PC-3 (cell line): Measurements from ENCODE around the gene KIAA1191. TPM values are rescaled to one million over a fixed set of nuclear protein-coding genes. Genes with fewer than 3 reads are reported as not detected.

ENCODE experiments used
- ATAC-seq: fragments of 200-7000 bp; cut with Tn5 transposase; 2 replicates; pipeline ENCODE4 v1.9.1; 2020; ENCODE audit warnings: mild to moderate bottlenecking, moderate library complexity
- BruUV-seq: library from RNA; stranded (reverse); fragments of 400-500 nt; replicated peaks from 2 replicates; lab custom pipeline; 2021; lab: Mats Ljungman, UMichigan
- CTCF ChIA-PET: fragments of 300-600 bp; sonication (Branson Sonifier 250); formaldehyde crosslinking; loops from one replicate; lab custom pipeline; 2022; ENCODE audit warnings: antibody characterized with exemption; lab: Charles Lee
- POLR2A ChIA-PET: fragments of 300-600 bp; sonication (Branson Sonifier 250); formaldehyde crosslinking; loops from one replicate; lab custom pipeline; 2022; ENCODE audit warnings: antibody characterized with exemption; ENCODE audit not compliant: unreplicated experiment; lab: Charles Lee
- DNase-seq: peaks from one replicate; pipeline ENCODE4 v3.0.0-alpha.2; 2015
- H2AFZ ChIP-seq: fragments of 300-600 bp; sonication (generic); 2 replicates; pipeline ENCODE4 v1.6.0; 2016; ENCODE audit warnings: antibody characterized with exemption, low read length
- H3F3A ChIP-seq: fragments of 300-600 bp; sonication (generic); one replicate; pipeline ENCODE4 v1.6.0; 2017; ENCODE audit warnings: antibody characterized with exemption, low read length, control low read depth, mild to moderate bottlenecking; ENCODE audit not compliant: unreplicated experiment
- H3K27ac ChIP-seq: fragments of 300-600 bp; sonication (generic); 2 replicates; pipeline ENCODE4 v1.5.1; 2016; ENCODE audit warnings: mild to moderate bottlenecking, low read length
- H3K27me3 ChIP-seq: fragments of 300-600 bp; sonication (generic); 2 replicates; pipeline ENCODE4 v1.6.1; 2016; ENCODE audit warnings: low read length, mixed read lengths
- H3K36me3 ChIP-seq: fragments of 300-600 bp; sonication (generic); 2 replicates; pipeline ENCODE4 v1.6.1; 2016; ENCODE audit warnings: low read depth, mixed run types, low read length, mixed read lengths
- H3K4me1 ChIP-seq: fragments of 300-600 bp; sonication (generic); 2 replicates; pipeline ENCODE4 v1.5.1; 2016; ENCODE audit warnings: low read length; ENCODE audit not compliant: insufficient read depth
- H3K4me2 ChIP-seq: fragments of 300-600 bp; sonication (generic); 2 replicates; pipeline ENCODE4 v1.6.0; 2016; ENCODE audit warnings: low read length
- H3K4me3 ChIP-seq: fragments of 300-600 bp; sonication (generic); 2 replicates; pipeline ENCODE4 v1.5.1; 2016; ENCODE audit warnings: mild to moderate bottlenecking, low read length, mixed read lengths
- H3K79me2 ChIP-seq: fragments of 300-600 bp; sonication (generic); 2 replicates; pipeline ENCODE4 v1.6.1; 2017; ENCODE audit warnings: low read length, mixed read lengths
- H3K9ac ChIP-seq: fragments of 300-600 bp; sonication (generic); 2 replicates; pipeline ENCODE4 v1.6.0; 2016; ENCODE audit warnings: mild to moderate bottlenecking, low read length
- H3K9me2 ChIP-seq: fragments of 300-600 bp; sonication (generic); replicated peaks from 2 replicates; pipeline ENCODE4 v1.6.1; 2016; ENCODE audit warnings: mixed run types, low read length, mixed read lengths
- H3K9me3 ChIP-seq: fragments of 300-600 bp; sonication (generic); 2 replicates; pipeline ENCODE4 v1.6.1; 2016; ENCODE audit warnings: low read length, mixed read lengths
- H4K20me1 ChIP-seq: fragments of 300-600 bp; sonication (generic); 2 replicates; pipeline ENCODE4 v1.6.1; 2016; ENCODE audit warnings: low read length, mixed read lengths
- EZH2 ChIP-seq: fragments of 300-600 bp; sonication (generic); IDR thresholded peaks from one replicate; pipeline ENCODE4 v1.6.1; 2017; ENCODE audit warnings: antibody characterized with exemption, mild to moderate bottlenecking, low read length; ENCODE audit not compliant: unreplicated experiment
- EZH2phosphoT487 ChIP-seq: fragments of 300-600 bp; sonication (generic); IDR thresholded peaks from 2 replicates; pipeline ENCODE4 v1.6.1; 2018; ENCODE audit warnings: mild to moderate bottlenecking, antibody characterized with exemption, low read length, borderline replicate concordance
- intact Hi-C: fragments of 100-400 bp; cut with micrococcal nuclease; formaldehyde crosslinking; loops from 2 replicates; pipeline ENCODE4 v1.9.0; 2023
- total RNA-seq: library from RNA; depleted of rRNA; stranded (reverse); fragments of >200 nt; gene quantifications from 2 replicates; pipeline ENCODE4 v1.2.3, GENCODE V29; 2014
- TF ChIP-seq, protein P1 (sequence below): fragments of 300-600 bp; sonication (generic); conservative IDR thresholded peaks from 2 replicates; pipeline ENCODE4 v1.5.1; 2017; ENCODE audit warnings: antibody characterized with exemption, low read depth, mild to moderate bottlenecking, low read length

Gene KIAA1191
- total RNA-seq, 1 experiment from 2014 or later = 81.1 TPM

DNA sequence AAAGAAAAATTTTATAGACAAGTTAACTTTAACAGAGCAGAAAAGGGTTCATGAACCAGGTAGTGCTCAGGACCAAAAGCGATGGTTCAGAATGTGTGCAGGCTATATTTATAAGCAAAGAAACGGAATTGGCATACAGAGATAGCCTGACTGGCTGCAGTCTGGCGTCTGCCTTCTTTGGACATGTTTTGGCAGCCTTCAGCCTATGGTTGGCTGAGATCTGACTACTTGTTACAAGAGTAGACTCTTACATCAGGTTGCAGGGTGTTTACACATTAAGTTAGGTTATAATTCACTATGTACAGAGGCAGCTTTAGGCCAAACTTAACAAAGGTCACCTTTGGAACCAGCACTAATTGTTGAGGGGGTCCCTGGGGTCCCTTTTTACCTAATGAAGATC lies 19.9 kb upstream of the KIAA1191 start:
- H3K27me3 ChIP-seq = no peaks in the 10 kb centered on the region
- peaks cover 25% of the 10 kb centered on the region for H3K79me2 ChIP-seq
- H4K20me1 ChIP-seq = peaks cover 19% of the 10 kb centered on the region
- TF ChIP-seq, protein P1, sequence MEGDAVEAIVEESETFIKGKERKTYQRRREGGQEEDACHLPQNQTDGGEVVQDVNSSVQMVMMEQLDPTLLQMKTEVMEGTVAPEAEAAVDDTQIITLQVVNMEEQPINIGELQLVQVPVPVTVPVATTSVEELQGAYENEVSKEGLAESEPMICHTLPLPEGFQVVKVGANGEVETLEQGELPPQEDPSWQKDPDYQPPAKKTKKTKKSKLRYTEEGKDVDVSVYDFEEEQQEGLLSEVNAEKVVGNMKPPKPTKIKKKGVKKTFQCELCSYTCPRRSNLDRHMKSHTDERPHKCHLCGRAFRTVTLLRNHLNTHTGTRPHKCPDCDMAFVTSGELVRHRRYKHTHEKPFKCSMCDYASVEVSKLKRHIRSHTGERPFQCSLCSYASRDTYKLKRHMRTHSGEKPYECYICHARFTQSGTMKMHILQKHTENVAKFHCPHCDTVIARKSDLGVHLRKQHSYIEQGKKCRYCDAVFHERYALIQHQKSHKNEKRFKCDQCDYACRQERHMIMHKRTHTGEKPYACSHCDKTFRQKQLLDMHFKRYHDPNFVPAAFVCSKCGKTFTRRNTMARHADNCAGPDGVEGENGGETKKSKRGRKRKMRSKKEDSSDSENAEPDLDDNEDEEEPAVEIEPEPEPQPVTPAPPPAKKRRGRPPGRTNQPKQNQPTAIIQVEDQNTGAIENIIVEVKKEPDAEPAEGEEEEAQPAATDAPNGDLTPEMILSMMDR = no peak
- no peak for TF ChIP-seq EZH2
- no peak for TF ChIP-seq EZH2phosphoT487
- DNase-seq (no peak), ATAC-seq (no peak)
- no peak overlapping the region for H3K9ac ChIP-seq
- H3K9me3 ChIP-seq = no peaks in the 10 kb centered on the region
- CTCF ChIA-PET = no interaction called here
- H3K4me3 ChIP-seq = no peak overlapping the region
- peaks cover 50% of the 10 kb centered on the region for H3K36me3 ChIP-seq
- intact Hi-C loops = no loop called here
- H2AFZ ChIP-seq = no peak overlapping the region
- no peaks in the 10 kb centered on the region for H3F3A ChIP-seq
- POLR2A ChIA-PET = no interaction called here
- H3K4me1 ChIP-seq = peaks cover 4% of the 10 kb centered on the region; the same call in 1 of the 2 replicates
- H3K4me2 ChIP-seq = no peak overlapping the region
- no peak overlapping the region for H3K27ac ChIP-seq
- no peaks in the 10 kb centered on the region for H3K9me2 ChIP-seq
- BruUV-seq = no TSS peak

DNA sequence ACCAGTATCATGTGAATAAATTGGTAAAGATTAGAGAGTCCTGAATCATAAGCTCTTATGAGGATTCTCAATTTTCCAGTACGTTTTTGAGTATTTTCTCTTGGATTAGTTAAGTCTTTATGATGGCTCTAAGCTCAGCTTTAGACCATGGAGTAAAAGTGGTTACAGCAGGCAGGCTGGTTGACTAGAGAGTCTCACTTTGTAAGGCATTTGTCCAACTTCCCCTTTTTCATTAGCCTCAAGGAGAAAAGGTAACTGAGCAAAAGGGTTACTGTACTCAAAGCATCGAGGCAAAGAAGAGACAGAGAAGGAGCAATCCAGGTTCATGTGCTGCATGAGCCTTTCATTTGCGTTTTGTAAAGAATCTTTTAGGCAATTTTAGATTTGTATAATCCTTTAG lies 18.3 kb upstream of the KIAA1191 start:
- intact Hi-C loops = no loop called here
- DNase-seq = no peak
- ATAC-seq = no peak
- H3F3A ChIP-seq = no peaks in the 10 kb centered on the region
- ChIA-PET POLR2A (interaction anchor here (0.7 kb wide), 1 partner anchor 9 kb away, joined by 4 read pairs; no protein-coding TSS in a partner anchor), CTCF (no interaction called here)
- H3K27ac ChIP-seq = no peak overlapping the region
- no TSS peak for BruUV-seq
- TF ChIP-seq EZH2 = no peak
- TF ChIP-seq, protein P1 = no peak
- no peak for TF ChIP-seq EZH2phosphoT487
- no peak overlapping the region for H3K4me2 ChIP-seq
- no peaks in the 10 kb centered on the region for H3K4me1 ChIP-seq
- peaks cover 35% of the 10 kb centered on the region for H3K36me3 ChIP-seq
- H3K9me3 ChIP-seq = no peaks in the 10 kb centered on the region
- H3K27me3 ChIP-seq = no peaks in the 10 kb centered on the region
- no peaks in the 10 kb centered on the region for H3K9me2 ChIP-seq
- H3K79me2 ChIP-seq = peaks cover 10% of the 10 kb centered on the region
- H3K4me3 ChIP-seq = no peak overlapping the region
- H3K9ac ChIP-seq = no peak overlapping the region
- H4K20me1 ChIP-seq = peaks cover 5% of the 10 kb centered on the region; the same call in 1 of the 2 replicates
- H2AFZ ChIP-seq = no peak overlapping the region

DNA sequence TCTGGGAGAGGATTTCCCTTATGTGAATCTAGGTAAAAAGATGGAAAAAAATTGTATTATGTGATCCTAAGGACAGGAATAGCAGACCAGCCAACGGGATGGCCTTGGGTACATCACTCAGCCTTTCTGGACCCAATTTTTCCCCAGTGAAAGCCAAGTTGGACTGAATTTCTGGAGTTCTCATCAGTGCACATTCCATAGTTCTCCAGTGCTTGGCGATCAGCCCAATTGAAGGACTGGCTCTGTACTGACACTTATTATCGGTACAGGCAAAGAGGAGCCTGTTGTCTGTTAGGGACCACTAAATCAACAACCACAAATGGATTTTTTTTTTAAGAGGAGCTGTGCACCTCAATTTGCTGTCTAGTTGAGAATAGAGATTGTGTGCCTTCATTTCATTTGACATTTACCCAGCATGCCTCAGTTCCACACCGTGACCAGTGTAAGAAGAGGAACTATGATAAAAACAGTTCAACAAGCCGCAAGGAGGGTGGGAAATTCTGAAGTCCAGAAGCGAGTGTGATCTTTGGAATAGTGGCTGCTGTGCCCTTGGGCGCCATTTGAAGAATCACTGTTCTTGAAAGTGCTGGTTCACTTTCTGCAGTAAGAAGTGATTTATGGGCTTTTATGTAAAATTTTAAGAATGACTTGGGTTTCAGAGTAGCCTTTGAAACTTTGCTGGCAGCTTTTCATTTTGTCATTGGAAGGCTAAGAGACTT lies 11.7 kb upstream of the KIAA1191 start:
- intact Hi-C loops = no loop called here
- Histone ChIP-seq H3K4me2 (no peak overlapping the region), H4K20me1 (no peaks in the 10 kb centered on the region), H3K9me2 (no peaks in the 10 kb centered on the region), H3K27me3 (no peaks in the 10 kb centered on the region), H3K4me3 (no peak overlapping the region), H3K9ac (no peak overlapping the region), H3K36me3 (no peaks in the 10 kb centered on the region), H3F3A (no peaks in the 10 kb centered on the region), H3K27ac (no peak overlapping the region), H3K79me2 (no peaks in the 10 kb centered on the region), H2AFZ (no peak overlapping the region), H3K9me3 (no peaks in the 10 kb centered on the region), H3K4me1 (no peaks in the 10 kb centered on the region)
- POLR2A ChIA-PET = no interaction called here
- DNase-seq (no peak), ATAC-seq (no peak)
- no TSS peak for BruUV-seq
- TF ChIP-seq EZH2 = no peak
- no peak for TF ChIP-seq EZH2phosphoT487
- TF ChIP-seq, protein P1 = no peak
- CTCF ChIA-PET = no interaction called here
